Muscle of leg (tissue), 11 donors: Measurements from ENCODE around the gene OSTF1. TPM values are rescaled to one million over a fixed set of nuclear protein-coding genes. Genes with fewer than 3 reads are reported as not detected.
A peak's percentile ranks its signal among the peaks of the same experiment; 100 is the strongest.

ENCODE experiments used
- DNase-seq: peaks from one replicate; pipeline ENCODE4 v3.0.0; 2013
- H3K27ac ChIP-seq: one replicate; pipeline ENCODE4 v1.5.1; 2013; ENCODE audit warnings: mild to moderate bottlenecking, low read length, control low read depth
- H3K27me3 ChIP-seq: one replicate; pipeline ENCODE4 v1.6.1; 2013; ENCODE audit warnings: low read length; ENCODE audit not compliant: control insufficient read depth, insufficient read depth
- H3K36me3 ChIP-seq: one replicate; pipeline ENCODE4 v1.6.1; 2013; ENCODE audit warnings: low read length; ENCODE audit not compliant: control insufficient read depth, insufficient read depth
- H3K4me1 ChIP-seq: one replicate; pipeline ENCODE4 v1.6.1; 2013; ENCODE audit warnings: low read length; ENCODE audit not compliant: control insufficient read depth, insufficient read depth
- H3K4me3 ChIP-seq: one replicate; pipeline ENCODE4 v1.5.1; 2013; ENCODE audit warnings: low read length, control low read depth
- H3K9me3 ChIP-seq: replicated peaks from 2 replicates; pipeline ENCODE4 v1.6.1; 2013; ENCODE audit warnings: low read depth, low read length; ENCODE audit not compliant: control insufficient read depth
- WGBS: methylation state at CpG from one replicate; pipeline ENCODE4 v1.1.5; 2013; ENCODE audit warnings: missing lambda C conversion rate; ENCODE audit not compliant: insufficient coverage; 5-methylcytosine and 5-hydroxymethylcytosine counted together
- polyA plus RNA-seq, 8 donors: library from polyadenylated mRNA; unstranded; fragments of 120-200 nt; gene quantifications; one replicate each; pipeline versions ENCODE4 v1.2.1 to v1.2.3, GENCODE V29; 2013; ENCODE audit warnings: inconsistent platforms in 1 of 8, low replicate concordance in 1 of 8; ENCODE audit not compliant: insufficient read length in 8 of 8, insufficient read depth in 1 of 8
- total RNA-seq: library from RNA; stranded (reverse); fragments of 120-200 nt; gene quantifications from one replicate; pipeline ENCODE4 v1.2.4, GENCODE V29; 2013

The OSTF1 gene
- total and polyA plus RNA-seq, 9 donors: 14.6 to 22.6 (median 16.7) TPM

DNA sequence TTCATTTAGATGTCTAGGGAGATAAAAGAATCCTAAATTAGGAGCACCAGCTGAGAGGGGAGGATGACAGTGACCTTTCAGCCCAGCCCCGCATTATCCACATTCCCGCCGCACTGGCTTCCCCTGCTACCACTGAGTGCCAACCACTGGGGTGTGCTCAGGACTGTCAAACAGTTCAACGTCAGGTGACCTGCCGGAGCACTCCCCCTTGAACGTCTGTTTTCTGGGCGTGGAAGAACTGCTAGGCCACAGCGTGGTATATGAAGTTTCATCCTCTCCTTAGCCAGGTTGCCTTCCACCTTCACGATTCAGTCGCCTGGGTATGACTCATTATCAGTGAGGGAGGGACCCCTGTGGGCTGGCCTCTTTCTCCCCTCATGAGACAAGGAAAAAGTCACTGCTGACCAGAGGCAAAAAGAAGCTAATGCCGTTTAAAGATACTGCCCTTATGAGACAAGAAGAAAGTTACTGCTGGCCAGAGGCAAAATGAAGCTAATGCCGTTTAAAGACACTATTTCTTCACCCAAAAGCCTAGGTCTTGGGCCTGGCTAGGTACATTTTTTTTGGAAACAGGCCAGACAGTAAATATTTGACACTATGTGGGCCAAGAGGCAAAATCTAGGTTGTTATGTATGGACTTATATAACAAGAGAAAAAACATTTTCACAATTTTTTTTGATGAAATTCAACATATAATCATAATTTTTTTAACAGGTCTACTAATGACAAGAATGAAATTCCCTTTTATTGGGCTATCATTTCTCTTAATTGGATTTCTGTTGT lies 4.9 kb upstream of the OSTF1 start:
- Histone ChIP-seq H3K4me3 (no peak overlapping the region), H3K27ac (peak overlapping the region; percentile 13), H3K4me1 (peaks cover 5% of the 10 kb centered on the region), H3K36me3 (peaks cover 9% of the 10 kb centered on the region), H3K9me3 (no peaks in the 10 kb centered on the region), H3K27me3 (no peaks in the 10 kb centered on the region)
- DNase-seq: no peak
- WGBS: no CpG with 5 or more reads among the region's 12 CpGs

GRCh38 chr9:75084081-75084672 lies 4.1 kb upstream of the OSTF1 start:
- H3K9me3 ChIP-seq: no peaks in the 10 kb centered on the region
- no peak overlapping the region for H3K27ac ChIP-seq
- peaks cover 6% of the 10 kb centered on the region for H3K4me1 ChIP-seq
- peaks cover 9% of the 10 kb centered on the region for H3K36me3 ChIP-seq
- H3K4me3 ChIP-seq: no peak overlapping the region
- 100% methylated on average over 1 of the region's 5 CpGs for WGBS
- DNase-seq: no peak
- H3K27me3 ChIP-seq: no peaks in the 10 kb centered on the region

GRCh38 chr9:75085640-75086039 lies 2.7 kb upstream of the OSTF1 start:
- no peak overlapping the region for H3K4me3 ChIP-seq
- peaks cover 7% of the 10 kb centered on the region for H3K36me3 ChIP-seq
- no CpG with 5 or more reads among the region's 1 CpG for WGBS
- peak; percentile 31 for DNase-seq
- peaks cover 9% of the 10 kb centered on the region for H3K4me1 ChIP-seq
- no peak overlapping the region for H3K27ac ChIP-seq
- H3K9me3 ChIP-seq: no peaks in the 10 kb centered on the region
- H3K27me3 ChIP-seq: no peaks in the 10 kb centered on the region

- H3K4me1 ChIP-seq: peaks cover 9% of the 10 kb centered on the region
- DNase-seq: peak; percentile 51
- no peaks in the 10 kb centered on the region for H3K27me3 ChIP-seq
Observed at GRCh38 chr9:75086541-75087288, 1.6 kb upstream of the OSTF1 start.

GRCh38 chr9:75087289-75087823 lies 958 bp upstream of the OSTF1 start:
- peak; percentile 80 for DNase-seq
- peak overlapping the region; percentile 98 for H3K27ac ChIP-seq
- no peaks in the 10 kb centered on the region for H3K9me3 ChIP-seq
- 3% methylated on average over 13 of the region's 20 CpGs for WGBS
- H3K27me3 ChIP-seq: no peaks in the 10 kb centered on the region
- H3K4me3 ChIP-seq: peak overlapping the region; percentile 97
- H3K4me1 ChIP-seq: peaks cover 9% of the 10 kb centered on the region
- no peaks in the 10 kb centered on the region for H3K36me3 ChIP-seq

More at GRCh38 chr9:75086541-75087288, 1.6 kb upstream of the OSTF1 start:
- H3K4me3 ChIP-seq: peak overlapping the region; percentile 97
- 61% methylated on average over 4 of the region's 16 CpGs for WGBS
- peaks cover under 1% of the 10 kb centered on the region for H3K36me3 ChIP-seq
- no peaks in the 10 kb centered on the region for H3K9me3 ChIP-seq
- H3K27ac ChIP-seq: peak overlapping the region; percentile 98

GRCh38 chr9:75088646-75089372 lies 495 bp downstream of the OSTF1 start:
- Histone ChIP-seq H3K36me3 (no peaks in the 10 kb centered on the region), H3K27ac (peak overlapping the region; percentile 96), H3K4me3 (peak overlapping the region; percentile 96), H3K27me3 (no peaks in the 10 kb centered on the region), H3K4me1 (peaks cover 9% of the 10 kb centered on the region), H3K9me3 (no peaks in the 10 kb centered on the region)
- under 1% methylated on average over 24 of the region's 43 CpGs for WGBS
- peak; percentile 84 for DNase-seq

DNA sequence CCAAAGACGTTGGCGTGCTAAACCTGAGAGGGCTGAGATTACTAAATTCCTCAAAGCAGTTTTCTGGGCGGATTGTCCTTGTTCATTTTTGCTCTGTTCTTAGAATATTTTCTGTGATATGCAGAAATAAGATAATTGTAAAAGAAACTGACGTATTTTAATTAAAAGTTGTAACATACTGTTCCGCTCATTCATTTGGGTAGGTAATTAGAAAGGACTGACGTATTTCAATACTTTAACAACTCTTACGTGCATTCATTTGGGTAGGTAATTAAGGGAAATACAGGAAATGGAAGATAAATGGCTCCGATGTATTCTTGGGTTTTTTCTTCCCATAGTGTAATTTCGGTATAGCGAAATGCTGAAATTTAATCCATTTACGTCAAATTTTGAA lies 1.1 kb downstream of the OSTF1 start:
- H3K4me3 ChIP-seq: peak overlapping the region; percentile 96
- WGBS: no CpG with 5 or more reads among the region's 11 CpGs
- H3K9me3 ChIP-seq: no peaks in the 10 kb centered on the region
- H3K27me3 ChIP-seq: no peaks in the 10 kb centered on the region
- H3K36me3 ChIP-seq: no peaks in the 10 kb centered on the region
- peaks cover 9% of the 10 kb centered on the region for H3K4me1 ChIP-seq
- DNase-seq: no peak
- peak overlapping the region; percentile 96 for H3K27ac ChIP-seq

DNA sequence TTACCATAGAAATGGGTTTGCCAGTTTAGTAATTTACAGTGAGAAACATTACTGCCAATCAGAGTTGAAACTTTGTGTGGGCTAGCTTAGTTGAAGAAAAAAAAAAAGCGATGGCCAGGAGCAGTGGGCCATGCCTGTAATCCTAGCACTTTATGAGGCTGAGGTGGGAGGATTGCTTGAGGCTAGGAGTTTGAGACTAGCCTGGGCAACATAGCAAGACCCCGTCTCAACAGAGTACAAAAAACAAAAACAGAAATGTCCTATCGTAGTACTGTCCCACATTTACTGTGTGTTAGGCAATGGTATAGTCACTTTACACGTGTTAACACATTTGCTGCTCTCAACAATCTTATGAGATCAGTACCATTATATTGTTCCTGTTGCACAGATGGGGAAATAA lies 2.3 kb downstream of the OSTF1 start:
- Histone ChIP-seq H3K36me3 (no peaks in the 10 kb centered on the region), H3K4me3 (no peak overlapping the region), H3K27ac (no peak overlapping the region), H3K27me3 (no peaks in the 10 kb centered on the region), H3K4me1 (peaks cover 9% of the 10 kb centered on the region), H3K9me3 (no peaks in the 10 kb centered on the region)
- WGBS: no CpG with 5 or more reads among the region's 4 CpGs
- no peak for DNase-seq

- Histone ChIP-seq H3K36me3 (no peaks in the 10 kb centered on the region), H3K9me3 (no peaks in the 10 kb centered on the region), H3K4me3 (no peak overlapping the region), H3K4me1 (peaks cover 4% of the 10 kb centered on the region), H3K27ac (no peak overlapping the region), H3K27me3 (no peaks in the 10 kb centered on the region)
- WGBS: 80% methylated on average over 1 of the region's 4 CpGs
- DNase-seq: no peak
Observed at GRCh38 chr9:75092766-75093165, 4.5 kb downstream of the OSTF1 start.
